ENCODE data around the gene HTT. TPM values are rescaled to one million over a fixed set of nuclear protein-coding genes. Genes with fewer than 3 reads are reported as not detected.

The HTT gene
- total RNA-seq, 1 donor from 2014 or later: 72.0 TPM

GRCh38 chr4:3229328-3229727 is 154.8 kb downstream of the HTT start:
- Mint-ChIP-seq H3K4me1 (no peaks in the 10 kb centered on the region), H3K9me3 (peaks cover 5% of the 10 kb centered on the region), H3K4me3 (no peak overlapping the region), H3K36me3 (ENCODE audit: low read depth) (peaks cover 28% of the 10 kb centered on the region), H3K27me3 (ENCODE audit: low read depth) (no peaks in the 10 kb centered on the region), H3K27ac (ENCODE audit: unreplicated experiment) (no peak overlapping the region)
- DNase-seq (ENCODE audit: low read depth, low spot score): no peak
- TF ChIP-seq CTCF (conservative IDR thresholded peaks at IDR 0.05): no peak

DNA sequence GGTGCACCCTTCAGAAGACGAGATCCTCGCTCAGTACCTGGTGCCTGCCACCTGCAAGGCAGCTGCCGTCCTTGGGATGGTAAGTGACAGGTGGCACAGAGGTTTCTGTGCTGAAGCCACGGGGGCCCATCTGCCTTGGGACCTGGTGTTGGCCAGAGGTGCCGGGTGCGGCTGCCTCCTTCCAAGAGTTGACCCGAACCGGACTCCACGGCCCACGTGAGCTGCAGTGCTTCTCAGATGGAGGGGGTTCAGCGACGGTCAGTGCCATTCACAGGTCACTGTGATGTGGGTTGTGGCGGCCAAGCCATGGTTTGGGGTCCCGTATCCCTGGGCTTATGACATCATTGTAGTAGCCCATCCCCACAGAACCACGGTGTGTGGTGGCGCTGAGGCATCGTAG is 155.5 kb downstream of the HTT start:
- Mint-ChIP-seq H3K27ac (ENCODE audit: unreplicated experiment) (no peak overlapping the region), H3K27me3 (ENCODE audit: low read depth) (no peaks in the 10 kb centered on the region)
- TF ChIP-seq CTCF (conservative IDR thresholded peaks at IDR 0.05): no peak

DNA sequence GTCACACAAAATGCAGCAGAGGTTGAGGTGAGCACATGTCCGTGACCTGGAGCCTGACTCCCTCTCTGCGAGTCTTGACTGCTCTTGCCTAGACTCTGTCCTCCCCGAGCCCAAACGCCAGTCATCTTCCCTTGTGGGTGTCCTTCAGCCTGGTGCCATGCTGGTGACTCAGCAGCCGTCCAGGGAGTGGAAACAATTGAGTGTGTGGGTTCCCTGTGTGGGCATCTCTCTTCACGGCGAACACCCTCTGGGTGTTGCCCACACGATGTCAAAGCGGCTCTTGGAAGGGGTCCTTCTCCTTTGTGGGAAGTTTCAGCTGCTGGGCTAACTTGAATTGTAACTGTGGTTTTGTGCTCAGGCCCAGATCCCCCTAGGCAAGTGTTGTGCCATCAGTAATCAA is 157.0 kb downstream of the HTT start:
- Mint-ChIP-seq H3K9me3 (peaks cover 5% of the 10 kb centered on the region), H3K36me3 (ENCODE audit: low read depth) (peaks cover 33% of the 10 kb centered on the region), H3K4me3 (no peak overlapping the region), H3K27me3 (ENCODE audit: low read depth) (no peaks in the 10 kb centered on the region), H3K4me1 (no peaks in the 10 kb centered on the region), H3K27ac (ENCODE audit: unreplicated experiment) (no peak overlapping the region)
- no peak for TF ChIP-seq CTCF (conservative IDR thresholded peaks at IDR 0.05)
- no peak for DNase-seq (ENCODE audit: low read depth, low spot score)

More for the DNA sequence above, 155.5 kb downstream of the HTT start:
- H3K4me1 Mint-ChIP-seq: no peaks in the 10 kb centered on the region
- H3K36me3 Mint-ChIP-seq (ENCODE audit: low read depth): peaks cover 33% of the 10 kb centered on the region
- DNase-seq (ENCODE audit: low read depth, low spot score): no peak
- no peak overlapping the region for H3K4me3 Mint-ChIP-seq
- peaks cover 5% of the 10 kb centered on the region for H3K9me3 Mint-ChIP-seq

DNA sequence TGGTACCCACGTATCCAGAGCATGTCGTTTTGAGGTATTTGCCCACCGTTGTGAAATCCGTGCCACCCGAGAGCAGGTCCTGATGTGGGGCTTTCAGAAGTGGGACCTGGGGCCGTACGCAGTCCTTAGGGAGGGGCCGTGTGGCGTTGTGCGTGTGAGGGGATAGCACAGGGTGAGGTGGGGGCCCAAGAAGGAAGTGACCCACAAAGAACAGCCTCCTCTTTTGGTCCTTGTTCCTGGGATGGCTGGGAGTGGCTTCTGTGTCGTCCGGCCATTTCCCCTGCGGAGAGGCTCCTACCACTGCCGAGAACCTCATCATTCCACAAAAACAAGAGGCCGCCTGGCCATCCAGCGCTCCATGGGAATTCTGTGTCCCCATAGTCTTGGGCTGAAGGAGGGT is 157.5 kb downstream of the HTT start:
- peaks cover 5% of the 10 kb centered on the region for H3K9me3 Mint-ChIP-seq
- H3K4me1 Mint-ChIP-seq: no peaks in the 10 kb centered on the region
- no peak for DNase-seq (ENCODE audit: low read depth, low spot score)
- no peak overlapping the region for H3K27ac Mint-ChIP-seq (ENCODE audit: unreplicated experiment)
- peaks cover 33% of the 10 kb centered on the region for H3K36me3 Mint-ChIP-seq (ENCODE audit: low read depth)
- no peak for TF ChIP-seq CTCF (conservative IDR thresholded peaks at IDR 0.05)
- H3K4me3 Mint-ChIP-seq: no peak overlapping the region
- no peaks in the 10 kb centered on the region for H3K27me3 Mint-ChIP-seq (ENCODE audit: low read depth)

DNA sequence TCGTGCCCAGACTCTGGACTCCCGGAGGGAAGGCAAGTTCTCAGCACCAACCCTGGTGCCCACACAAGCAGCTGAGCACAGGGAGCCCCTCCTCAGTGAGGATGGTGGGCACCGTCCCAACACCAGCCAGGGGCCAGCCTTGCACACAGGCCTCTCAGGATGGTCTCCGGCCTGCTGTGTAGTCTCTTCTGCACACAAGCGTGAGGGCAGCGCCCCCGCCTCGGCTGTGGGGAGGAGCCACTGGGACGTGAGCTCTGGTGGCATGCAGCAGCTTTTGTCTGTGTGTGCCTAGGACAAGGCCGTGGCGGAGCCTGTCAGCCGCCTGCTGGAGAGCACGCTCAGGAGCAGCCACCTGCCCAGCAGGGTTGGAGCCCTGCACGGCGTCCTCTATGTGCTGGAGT is 158.4 kb downstream of the HTT start:
- no peak for DNase-seq (ENCODE audit: low read depth, low spot score)
- no peak overlapping the region for H3K4me3 Mint-ChIP-seq
- no peaks in the 10 kb centered on the region for H3K4me1 Mint-ChIP-seq
- no peaks in the 10 kb centered on the region for H3K27me3 Mint-ChIP-seq (ENCODE audit: low read depth)
- H3K36me3 Mint-ChIP-seq (ENCODE audit: low read depth): peaks cover 33% of the 10 kb centered on the region
- no peak overlapping the region for H3K27ac Mint-ChIP-seq (ENCODE audit: unreplicated experiment)
- H3K9me3 Mint-ChIP-seq: peaks cover 5% of the 10 kb centered on the region
- no peak for TF ChIP-seq CTCF (conservative IDR thresholded peaks at IDR 0.05)

All from neural crest cell (in vitro differentiated cells).